Measurements from ENCODE around the gene RHOT1.
A peak's percentile ranks its signal among the peaks of the same experiment; 100 is the strongest.
"Not testable (repeated sequence)": the region's sequence is repeated elsewhere in the genome, so short reads cannot be mapped to it uniquely, and the experiment has no call there.

Gene RHOT1

GRCh38 chr17:32249475-32249874, 107.2 kb downstream of the RHOT1 start:
- Mint-ChIP-seq H3K9me3 (no peaks in the 10 kb centered on the region), H3K36me3 (ENCODE audit: low read depth) (peaks cover 1% of the 10 kb centered on the region)

GRCh38 chr17:32253117-32253611, 110.9 kb downstream of the RHOT1 start:
- Mint-ChIP-seq H3K36me3 (ENCODE audit: low read depth) (peaks cover 1% of the 10 kb centered on the region), H3K9me3 (no peaks in the 10 kb centered on the region), H3K4me1 (ENCODE audit: low read depth) (peaks cover 3% of the 10 kb centered on the region), H3K27me3 (ENCODE audit: low read depth) (peaks cover 25% of the 10 kb centered on the region), H3K27ac (no peak overlapping the region), H3K4me3 (no peak overlapping the region)
- peak; percentile 63 for DNase-seq (ENCODE audit: low spot score)

More at GRCh38 chr17:32249475-32249874, 107.2 kb downstream of the RHOT1 start:
- peaks cover 3% of the 10 kb centered on the region for H3K4me1 Mint-ChIP-seq (ENCODE audit: low read depth)
- H3K27me3 Mint-ChIP-seq (ENCODE audit: low read depth) = peaks cover 19% of the 10 kb centered on the region
- no peak overlapping the region for H3K4me3 Mint-ChIP-seq
- DNase-seq (ENCODE audit: low spot score) = no peak
- no peak overlapping the region for H3K27ac Mint-ChIP-seq

- H3K36me3 Mint-ChIP-seq (ENCODE audit: low read depth) = peaks cover 1% of the 10 kb centered on the region
- peaks cover 3% of the 10 kb centered on the region for H3K4me1 Mint-ChIP-seq (ENCODE audit: low read depth)
- H3K27ac Mint-ChIP-seq = no peak overlapping the region
- H3K4me3 Mint-ChIP-seq = no peak overlapping the region
- no peak for DNase-seq (ENCODE audit: low spot score)
- no peaks in the 10 kb centered on the region for H3K9me3 Mint-ChIP-seq
- H3K27me3 Mint-ChIP-seq (ENCODE audit: low read depth) = peaks cover 37% of the 10 kb centered on the region
Observed at GRCh38 chr17:32256012-32256700, 113.9 kb downstream of the RHOT1 start.

GRCh38 chr17:32256701-32257019, 114.4 kb downstream of the RHOT1 start:
- Mint-ChIP-seq H3K27ac (no peak overlapping the region), H3K9me3 (no peaks in the 10 kb centered on the region), H3K4me1 (ENCODE audit: low read depth) (peaks cover 3% of the 10 kb centered on the region), H3K27me3 (ENCODE audit: low read depth) (peaks cover 38% of the 10 kb centered on the region), H3K36me3 (ENCODE audit: low read depth) (peaks cover 1% of the 10 kb centered on the region), H3K4me3 (no peak overlapping the region)
- no peak for DNase-seq (ENCODE audit: low spot score)

- no peak overlapping the region for H3K4me3 Mint-ChIP-seq
- no peak for DNase-seq (ENCODE audit: low spot score)
- no peak overlapping the region for H3K27ac Mint-ChIP-seq
- peaks cover 43% of the 10 kb centered on the region for H3K27me3 Mint-ChIP-seq (ENCODE audit: low read depth)
- H3K9me3 Mint-ChIP-seq = no peaks in the 10 kb centered on the region
- no peaks in the 10 kb centered on the region for H3K36me3 Mint-ChIP-seq (ENCODE audit: low read depth)
- H3K4me1 Mint-ChIP-seq (ENCODE audit: low read depth) = no peaks in the 10 kb centered on the region
Observed at GRCh38 chr17:32258383-32259140, 116.3 kb downstream of the RHOT1 start.

GRCh38 chr17:32259586-32259985, 117.3 kb downstream of the RHOT1 start:
- H3K27ac Mint-ChIP-seq = no peak overlapping the region
- H3K4me3 Mint-ChIP-seq = no peak overlapping the region
- peaks cover 2% of the 10 kb centered on the region for H3K4me1 Mint-ChIP-seq (ENCODE audit: low read depth)
- no peaks in the 10 kb centered on the region for H3K9me3 Mint-ChIP-seq
- H3K27me3 Mint-ChIP-seq (ENCODE audit: low read depth) = peaks cover 54% of the 10 kb centered on the region
- no peak for DNase-seq (ENCODE audit: low spot score)
- no peaks in the 10 kb centered on the region for H3K36me3 Mint-ChIP-seq (ENCODE audit: low read depth)

- no peak overlapping the region for H3K4me3 Mint-ChIP-seq
- H3K27me3 Mint-ChIP-seq (ENCODE audit: low read depth) = peaks cover 62% of the 10 kb centered on the region
- H3K36me3 Mint-ChIP-seq (ENCODE audit: low read depth) = no peaks in the 10 kb centered on the region
- peaks cover 7% of the 10 kb centered on the region for H3K4me1 Mint-ChIP-seq (ENCODE audit: low read depth)
- DNase-seq (ENCODE audit: low spot score) = no peak
- H3K9me3 Mint-ChIP-seq = no peaks in the 10 kb centered on the region
- no peak overlapping the region for H3K27ac Mint-ChIP-seq
Observed at GRCh38 chr17:32261417-32261736, 119.1 kb downstream of the RHOT1 start.

GRCh38 chr17:32261936-32262510, 119.7 kb downstream of the RHOT1 start:
- H3K4me3 Mint-ChIP-seq = no peak overlapping the region
- H3K9me3 Mint-ChIP-seq = no peaks in the 10 kb centered on the region
- peaks cover 9% of the 10 kb centered on the region for H3K4me1 Mint-ChIP-seq (ENCODE audit: low read depth)
- no peak for DNase-seq (ENCODE audit: low spot score)
- H3K27ac Mint-ChIP-seq = no peak overlapping the region
- H3K36me3 Mint-ChIP-seq (ENCODE audit: low read depth) = no peaks in the 10 kb centered on the region
- peaks cover 65% of the 10 kb centered on the region for H3K27me3 Mint-ChIP-seq (ENCODE audit: low read depth)

- H3K9me3 Mint-ChIP-seq; H3K4me3 Mint-ChIP-seq; H3K36me3 Mint-ChIP-seq (ENCODE audit: low read depth); H3K27ac Mint-ChIP-seq; DNase-seq (ENCODE audit: low spot score): not testable (repeated sequence)
- Mint-ChIP-seq H3K27me3 (ENCODE audit: low read depth) (peaks cover 69% of the 10 kb centered on the region), H3K4me1 (ENCODE audit: low read depth) (peaks cover 16% of the 10 kb centered on the region)
Observed at GRCh38 chr17:32263515-32263914, 121.2 kb downstream of the RHOT1 start.

GRCh38 chr17:32264140-32264799, 122.0 kb downstream of the RHOT1 start:
- H3K27ac Mint-ChIP-seq = no peak overlapping the region
- no peaks in the 10 kb centered on the region for H3K36me3 Mint-ChIP-seq (ENCODE audit: low read depth)
- no peak for DNase-seq (ENCODE audit: low spot score)
- H3K4me3 Mint-ChIP-seq = peak overlapping the region; percentile 73
- peaks cover 16% of the 10 kb centered on the region for H3K4me1 Mint-ChIP-seq (ENCODE audit: low read depth)
- H3K27me3 Mint-ChIP-seq (ENCODE audit: low read depth) = peaks cover 72% of the 10 kb centered on the region
- no peaks in the 10 kb centered on the region for H3K9me3 Mint-ChIP-seq

- peak overlapping the region; percentile 73 for H3K4me3 Mint-ChIP-seq
- peaks cover 73% of the 10 kb centered on the region for H3K27me3 Mint-ChIP-seq (ENCODE audit: low read depth)
Observed at GRCh38 chr17:32264823-32265191, 122.5 kb downstream of the RHOT1 start.

GRCh38 chr17:32265192-32265923, 123.1 kb downstream of the RHOT1 start, which contains the start of gene RHBDL3:
TSS of gene RHBDL3 (plus strand) at chr17:32265832. CDS start at chr17:32266190, 358 bp downstream.
- H3K4me3 Mint-ChIP-seq = peak within 1 kb of the TSS; percentile 83
- DNase-seq (ENCODE audit: low spot score) = peak; percentile 11
- peaks cover 16% of the 10 kb centered on the region for H3K4me1 Mint-ChIP-seq (ENCODE audit: low read depth)
- H3K27ac Mint-ChIP-seq = no peak within 1 kb of the TSS
- H3K27me3 Mint-ChIP-seq (ENCODE audit: low read depth) = peaks cover 75% of the 10 kb centered on the region
- no peaks in the 10 kb centered on the region for H3K36me3 Mint-ChIP-seq (ENCODE audit: low read depth)
- H3K9me3 Mint-ChIP-seq = no peaks in the 10 kb centered on the region

More at GRCh38 chr17:32264823-32265191, 122.5 kb downstream of the RHOT1 start:
- Mint-ChIP-seq H3K36me3 (ENCODE audit: low read depth) (no peaks in the 10 kb centered on the region), H3K27ac (no peak overlapping the region), H3K9me3 (no peaks in the 10 kb centered on the region), H3K4me1 (ENCODE audit: low read depth) (peaks cover 16% of the 10 kb centered on the region)
- no peak for DNase-seq (ENCODE audit: low spot score)

GRCh38 chr17:32266051-32266388, 123.7 kb downstream of the RHOT1 start:
- H3K36me3 Mint-ChIP-seq (ENCODE audit: low read depth) = no peaks in the 10 kb centered on the region
- no peak overlapping the region for H3K4me3 Mint-ChIP-seq
- H3K27me3 Mint-ChIP-seq (ENCODE audit: low read depth) = peaks cover 76% of the 10 kb centered on the region
- H3K27ac Mint-ChIP-seq = no peak overlapping the region
- no peaks in the 10 kb centered on the region for H3K9me3 Mint-ChIP-seq
- H3K4me1 Mint-ChIP-seq (ENCODE audit: low read depth) = peaks cover 16% of the 10 kb centered on the region
- no peak for DNase-seq (ENCODE audit: low spot score)

All from T-helper 2 cell treated with Interferon-gamma antibody and Interleukin-4, amounts not matched to agents 5 μg/mL and 100 μg/mL, for 36 hours (primary cell).